H1 (cell line): ENCODE data around the gene ROR1. TPM values are rescaled to one million over a fixed set of nuclear protein-coding genes. Genes with fewer than 3 reads are reported as not detected.

Experiments
- CTCF ChIA-PET: fragments of 300-600 bp; sonication (Branson Sonifier 250); formaldehyde crosslinking; loops from one replicate; lab custom pipeline; 2021; ENCODE audit not compliant: partially characterized antibody; lab: Charles Lee
- POLR2A ChIA-PET: fragments of 300-600 bp; sonication (Branson Sonifier 250); formaldehyde crosslinking; loops from one replicate; lab custom pipeline; 2021; ENCODE audit warnings: inconsistent platforms; ENCODE audit not compliant: partially characterized antibody; lab: Charles Lee
- DNase-seq, 2 experiments: peaks; one replicate each; pipeline versions ENCODE4 v3.0.0 to v3.0.0-alpha.2; 2010 to 2022; ENCODE audit warnings: low spot score in 2 of 2, low read depth in 1 of 2, mixed read lengths in 1 of 2
- FAIRE-seq: peaks from 2 replicates; lab custom pipeline; 2011; peaks lifted over from hg19 to GRCh38; lab: Jason Lieb, UNC
- H2AFZ ChIP-seq: 2 replicates; pipeline ENCODE4 v1.8.1; 2012; ENCODE audit warnings: low read length, inconsistent platforms
- H2AK5ac ChIP-seq: 2 replicates; pipeline ENCODE4 v1.6.1; 2013; ENCODE audit warnings: low read depth, low read length
- H2BK120ac ChIP-seq: replicated peaks from 2 replicates; pipeline ENCODE3; 2013; ENCODE audit warnings: low read depth, low read length, inconsistent platforms
- H2BK12ac ChIP-seq: 2 replicates; pipeline ENCODE4 v1.6.1; 2013; ENCODE audit warnings: low read depth, low read length
- H2BK15ac ChIP-seq: 2 replicates; pipeline ENCODE4 v1.6.1; 2013; ENCODE audit warnings: low read length
- H2BK20ac ChIP-seq: 2 replicates; pipeline ENCODE4 v1.6.1; 2013; ENCODE audit warnings: low read length
- H2BK5ac ChIP-seq: 2 replicates; pipeline ENCODE4 v1.6.1; 2013; ENCODE audit warnings: low read depth, low read length
- H3K14ac ChIP-seq: 2 replicates; pipeline ENCODE4 v1.6.1; 2013; ENCODE audit warnings: inconsistent platforms; ENCODE audit not compliant: insufficient read length
- H3K18ac ChIP-seq: 2 replicates; pipeline ENCODE4 v1.6.1; 2013; ENCODE audit warnings: low read length; ENCODE audit errors: extremely low read depth
- H3K23ac ChIP-seq: 2 replicates; pipeline ENCODE4 v1.6.1; 2013; ENCODE audit warnings: inconsistent platforms; ENCODE audit not compliant: insufficient read length
- H3K23me2 ChIP-seq: 2 replicates; pipeline ENCODE4 v1.6.1; 2013; ENCODE audit warnings: low read depth, low read length
- H3K27ac ChIP-seq: 2 replicates; pipeline ENCODE4 v1.6.1; 2011; ENCODE audit warnings: low read depth, low read length, inconsistent platforms
- H3K27me3 ChIP-seq, 4 experiments: replicated peaks in 1 of 4; 1 replicate in 1 of 4; 2 replicates in 3 of 4; pipeline versions ENCODE4 v1.6.1 to v1.8.1; 2011 to 2013; ENCODE audit warnings: low read length in 3 of 4, mild to moderate bottlenecking in 3 of 4, inconsistent platforms in 2 of 4, mixed read lengths in 2 of 4, moderate library complexity in 1 of 4; ENCODE audit not compliant: control insufficient read depth in 3 of 4, insufficient read depth in 3 of 4; ENCODE audit errors: extremely low read depth in 1 of 4
- H3K36me3 ChIP-seq, 4 experiments: 2 replicates each; pipeline versions ENCODE4 v1.6.1 to v1.8.1; 2011 to 2013; ENCODE audit warnings: mild to moderate bottlenecking in 4 of 4, low read length in 3 of 4, moderate library complexity in 2 of 4, control low read depth in 1 of 4, inconsistent platforms in 1 of 4; ENCODE audit not compliant: insufficient read depth in 4 of 4, control insufficient read depth in 2 of 4
- H3K4ac ChIP-seq: replicated peaks from 2 replicates; pipeline ENCODE3; 2013; ENCODE audit warnings: low read length, low read depth, mixed read lengths, inconsistent platforms; ENCODE audit not compliant: insufficient read length
- H3K4me1 ChIP-seq, 4 experiments: replicated peaks in 1 of 4; 1 replicate in 1 of 4; 2 replicates in 3 of 4; pipeline versions ENCODE4 v1.6.1 to v1.8.1; 2011 to 2013; ENCODE audit warnings: low read length in 3 of 4, inconsistent platforms in 2 of 4, mixed read lengths in 1 of 4; ENCODE audit not compliant: insufficient read depth in 4 of 4, control insufficient read depth in 3 of 4
- H3K4me2 ChIP-seq, 2 experiments: 2 replicates each; pipeline versions ENCODE4 v1.6.1 to v1.8.1; 2011 to 2013; ENCODE audit warnings: low read depth in 2 of 2, low read length in 2 of 2, control low read depth in 1 of 2, inconsistent platforms in 1 of 2, mild to moderate bottlenecking in 1 of 2; ENCODE audit not compliant: insufficient read depth in 1 of 2
- H3K4me3 ChIP-seq, 4 experiments: fragments of 200-600, 300-600 bp in 1 of 4; sonication (generic), shearing (Covaris generic), sonication (Bioruptor Twin) in 1 of 4; 2 replicates each; pipeline versions ENCODE4 v1.5.1 to v1.8.1; 2011 to 2016; ENCODE audit warnings: low read length in 4 of 4, low read depth in 3 of 4, control low read depth in 2 of 4, inconsistent platforms in 2 of 4, mild to moderate bottlenecking in 2 of 4, mixed read lengths in 1 of 4, moderate library complexity in 1 of 4; ENCODE audit not compliant: insufficient read depth in 2 of 4; ENCODE audit errors: extremely low read depth in 1 of 4
- H3K56ac ChIP-seq: replicated peaks from 2 replicates; pipeline ENCODE3; 2013; ENCODE audit warnings: low read depth, mild to moderate bottlenecking, mixed read lengths, low read length, inconsistent platforms; ENCODE audit not compliant: insufficient read length
- H3K79me1 ChIP-seq: 2 replicates; pipeline ENCODE4 v1.6.1; 2013; ENCODE audit warnings: low read depth, low read length, control low read depth
- H3K79me2 ChIP-seq, 2 experiments: 2 replicates each; pipeline versions ENCODE4 v1.6.1 to v1.8.1; 2012 to 2013; ENCODE audit warnings: low read length in 2 of 2, mild to moderate bottlenecking in 2 of 2, inconsistent platforms in 1 of 2; ENCODE audit not compliant: insufficient read depth in 2 of 2, control insufficient read depth in 1 of 2
- H3K9ac ChIP-seq, 4 experiments: replicated peaks in 1 of 4; 1 replicate in 1 of 4; 2 replicates in 3 of 4; pipeline versions ENCODE4 v1.6.1 to v1.8.1; 2011 to 2013; ENCODE audit warnings: low read depth in 3 of 4, low read length in 3 of 4, control low read depth in 2 of 4, mild to moderate bottlenecking in 2 of 4, moderate library complexity in 2 of 4, inconsistent platforms in 1 of 4; ENCODE audit errors: extremely low read depth in 1 of 4
- H3K9me3 ChIP-seq, 2 experiments: 2 replicates each; pipeline versions ENCODE4 v1.6.1 to v1.8.1; 2012 to 2013; ENCODE audit warnings: mild to moderate bottlenecking in 2 of 2, moderate library complexity in 2 of 2, control low read depth in 1 of 2, inconsistent platforms in 1 of 2, low read depth in 1 of 2, low read length in 1 of 2, mixed read lengths in 1 of 2; ENCODE audit not compliant: insufficient read depth in 2 of 2
- H4K20me1 ChIP-seq, 2 experiments: replicated peaks in 1 of 2; 2 replicates each; pipeline versions ENCODE3 to v1.8.1; 2011 to 2013; ENCODE audit warnings: inconsistent platforms in 2 of 2, low read length in 2 of 2, mild to moderate bottlenecking in 1 of 2; ENCODE audit not compliant: insufficient read depth in 2 of 2, control insufficient read depth in 1 of 2
- H4K5ac ChIP-seq: 2 replicates; pipeline ENCODE4 v1.6.1; 2013; ENCODE audit warnings: low read length, low read depth, mixed read lengths, inconsistent platforms; ENCODE audit not compliant: insufficient read length
- H4K8ac ChIP-seq: 2 replicates; pipeline ENCODE4 v1.8.0; 2013; ENCODE audit warnings: mild to moderate bottlenecking, moderate library complexity, low read length, inconsistent platforms; ENCODE audit not compliant: insufficient read depth; ENCODE audit errors: extremely low read depth
- H4K91ac ChIP-seq: replicated peaks from 2 replicates; pipeline ENCODE3; 2013; ENCODE audit warnings: low read length, mixed read lengths, inconsistent platforms; ENCODE audit not compliant: insufficient read length
- CBX8 ChIP-seq: fragments of 300-800, 300-1000 bp; sonication (generic); IDR thresholded peaks from 2 replicates; pipeline ENCODE4 v1.7.1; 2016; ENCODE audit warnings: low read depth, low read length, borderline replicate concordance
- JUN ChIP-seq: IDR thresholded peaks from 2 replicates; pipeline ENCODE4 v1.6.1; 2011; ENCODE audit warnings: low read depth, mild to moderate bottlenecking, improper control_type of control experiment, low read length
- RNF2 ChIP-seq: fragments of 200-900, 300-1000 bp; sonication (generic); IDR thresholded peaks from 2 replicates; pipeline ENCODE4 v1.7.1; 2016; ENCODE audit warnings: borderline replicate concordance, low read depth, mild to moderate bottlenecking, antibody characterized with exemption, low read length; ENCODE audit not compliant: poor library complexity, severe bottlenecking; ENCODE audit errors: missing control alignments
- SIX5 ChIP-seq: IDR thresholded peaks from 2 replicates; pipeline ENCODE4 v1.6.1; 2011; ENCODE audit warnings: mild to moderate bottlenecking, low read depth, low read length
- WGBS, 2 experiments: shearing (Covaris generic) in 1 of 2; methylation state at CpG; one replicate each; pipeline versions ENCODE4 v1.1.6 to v1.1.7; 2013 to 2015; ENCODE audit warnings: low lambda C conversion rate in 2 of 2, mixed read lengths in 2 of 2, inconsistent platforms in 1 of 2, low coverage in 1 of 2, missing lambda C conversion rate in 1 of 2; ENCODE audit not compliant: insufficient replicate concordance in 2 of 2, insufficient coverage in 1 of 2, insufficient read length in 1 of 2; ENCODE audit errors: extremely low coverage in 1 of 2, missing lambda C conversion rate in 1 of 2; 5-methylcytosine and 5-hydroxymethylcytosine counted together
- polyA plus RNA-seq, 7 experiments: library from polyadenylated mRNA; depleted of rRNA in 3 of 7; stranded (reverse) in 5 of 7; unstranded in 2 of 7; fragments of >200 nt in 5 of 7; fragments of 200-250 nt in 2 of 7; gene quantifications; 1 replicate in 5 of 7; 2 replicates in 1 of 7; 4 replicates in 1 of 7; pipeline versions ENCODE4 v1.2.1 to v1.2.3, GENCODE V29; 2011 to 2013; ENCODE audit warnings: missing spikeins in 2 of 7, mixed read lengths in 2 of 7
- total RNA-seq: library from RNA; stranded (reverse); fragmentation: NEBNext Ultra II Directional; extraction: Animal tissue kit (Norgen Biotek cat#: 25700); gene quantifications from 2 replicates; pipeline ENCODE4 v1.2.1, GENCODE V29; 2021

The ROR1 gene
- total and polyA plus RNA-seq, 2 of the 8 experiments (the other 6 are each of a cell fraction or from before 2014, with no cell fraction given), result 33.6 to 73.6 TPM

- Histone ChIP-seq H3K79me1 (peaks cover 4% of the 10 kb centered on the region; the same call in 1 of the 2 replicates), H3K56ac (no peak overlapping the region), H3K79me2 (peaks cover 0 to 72% of the 10 kb centered on the region in 2 experiments; a peak in 3 of 4 replicates), H3K27me3 (peaks cover 0 to 1% (median 0%) of the 10 kb centered on the region in 4 experiments; a peak in 1 of 7 replicates), H3K27ac (no peak overlapping the region), H3K9me3 (no peaks in the 10 kb centered on the region), H4K5ac (no peak overlapping the region), H4K20me1 (peaks cover 0 to 5% of the 10 kb centered on the region in 2 experiments), H3K18ac (no peak overlapping the region), H3K4me3 (no peak overlapping the region), H3K23me2 (no peaks in the 10 kb centered on the region; the same call in 1 of the 2 replicates), H2AK5ac (no peak overlapping the region), H2BK20ac (no peak overlapping the region), H4K8ac (no peak overlapping the region), H4K91ac (no peak overlapping the region), H3K4ac (peak overlapping the region; percentile 22), H2BK120ac (no peak overlapping the region), H3K9ac (no peak overlapping the region), H3K4me2 (no peak overlapping the region), H2BK5ac (no peak overlapping the region), H3K36me3 (no peaks in the 10 kb centered on the region), H3K14ac (no peak overlapping the region), H3K23ac (no peak overlapping the region), H3K4me1 (peaks cover 3 to 17% (median 11%) of the 10 kb centered on the region in 4 experiments; a peak in 5 of 7 replicates), H2BK15ac (no peak overlapping the region), H2BK12ac (no peak overlapping the region; the same call in 1 of the 2 replicates), H2AFZ (no peak overlapping the region)
- 84% methylated on average over 4 of the region's 4 CpGs; no CpG with 5 or more reads in 1 of the 2 experiments for WGBS, 2 experiments
- ChIA-PET CTCF (interaction anchor here (1.3 to 1.4 kb wide), 2 partner anchors 10 to 23 kb away, joined by 3 to 4 read pairs; no protein-coding TSS in a partner anchor), POLR2A (no interaction called here)
- no peak for TF ChIP-seq CBX8
- TF ChIP-seq SIX5, result no peak
- no peak for TF ChIP-seq RNF2
- TF ChIP-seq JUN, result no peak
- DNase-seq (no peak), FAIRE-seq (no peak)
Measured at GRCh38 chr1:64038119-64038518, 264.3 kb downstream of the ROR1 start.
